NCI-H1105 (cell line): ENCODE results near the gene BTBD9.
A peak's percentile ranks its signal among the peaks of the same experiment; 100 is the strongest.
"Not testable (repeated sequence)": the region's sequence is repeated elsewhere in the genome, so short reads cannot be mapped to it uniquely, and the experiment has no call there.

Experiments used
- DNase-seq: peaks from one replicate; lab custom pipeline; 2025; lab: John Stamatoyannopoulos, UW

The BTBD9 gene

GRCh38 chr6:38429546-38429945 lies 210.2 kb downstream of the BTBD9 start:
- DNase-seq = no peak

- DNase-seq = no peak
Observed at GRCh38 chr6:38427492-38428210, 212.1 kb downstream of the BTBD9 start.

GRCh38 chr6:38425788-38426488 lies 213.8 kb downstream of the BTBD9 start:
- not testable (repeated sequence) for DNase-seq

DNA sequence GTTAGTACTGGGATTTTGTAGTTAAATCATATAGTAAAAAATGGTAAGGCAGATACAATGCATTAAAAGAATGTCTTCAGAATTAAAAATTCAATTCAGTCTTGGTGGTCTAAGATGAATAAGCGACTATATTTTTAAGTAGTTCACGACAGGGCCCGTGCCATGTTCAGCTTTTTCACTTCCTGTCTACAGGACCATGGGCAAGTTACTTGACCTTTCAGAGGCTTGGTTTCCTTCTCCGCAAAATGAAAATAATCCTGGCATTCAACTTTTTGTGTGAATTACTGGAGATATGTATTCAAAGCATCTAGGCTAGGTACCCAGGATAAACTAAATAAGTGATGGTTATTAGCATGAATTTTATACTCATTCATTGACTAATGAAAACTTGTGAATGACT lies 216.0 kb downstream of the BTBD9 start:
- no peak for DNase-seq

DNA sequence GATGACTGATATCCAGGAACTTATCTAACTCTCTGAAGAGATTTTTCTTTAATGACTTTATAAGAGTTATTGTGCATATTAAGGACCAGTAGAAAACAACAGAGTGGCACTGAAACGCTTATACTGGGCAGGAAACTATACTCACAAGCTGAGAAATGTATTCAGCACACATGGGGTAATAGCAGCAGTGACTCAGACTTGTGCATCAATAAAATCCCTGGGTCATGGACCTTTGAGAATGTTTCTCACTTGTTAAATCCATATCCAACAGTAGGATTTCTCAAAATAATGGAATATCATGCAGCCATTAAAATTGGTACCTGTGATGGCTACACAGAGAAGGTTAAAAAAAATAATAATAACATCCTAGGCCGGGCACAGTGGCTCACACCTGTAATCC lies 219.5 kb downstream of the BTBD9 start:
- DNase-seq = no peak

- DNase-seq = no peak
Observed at GRCh38 chr6:38417521-38417920, 222.2 kb downstream of the BTBD9 start.

DNA sequence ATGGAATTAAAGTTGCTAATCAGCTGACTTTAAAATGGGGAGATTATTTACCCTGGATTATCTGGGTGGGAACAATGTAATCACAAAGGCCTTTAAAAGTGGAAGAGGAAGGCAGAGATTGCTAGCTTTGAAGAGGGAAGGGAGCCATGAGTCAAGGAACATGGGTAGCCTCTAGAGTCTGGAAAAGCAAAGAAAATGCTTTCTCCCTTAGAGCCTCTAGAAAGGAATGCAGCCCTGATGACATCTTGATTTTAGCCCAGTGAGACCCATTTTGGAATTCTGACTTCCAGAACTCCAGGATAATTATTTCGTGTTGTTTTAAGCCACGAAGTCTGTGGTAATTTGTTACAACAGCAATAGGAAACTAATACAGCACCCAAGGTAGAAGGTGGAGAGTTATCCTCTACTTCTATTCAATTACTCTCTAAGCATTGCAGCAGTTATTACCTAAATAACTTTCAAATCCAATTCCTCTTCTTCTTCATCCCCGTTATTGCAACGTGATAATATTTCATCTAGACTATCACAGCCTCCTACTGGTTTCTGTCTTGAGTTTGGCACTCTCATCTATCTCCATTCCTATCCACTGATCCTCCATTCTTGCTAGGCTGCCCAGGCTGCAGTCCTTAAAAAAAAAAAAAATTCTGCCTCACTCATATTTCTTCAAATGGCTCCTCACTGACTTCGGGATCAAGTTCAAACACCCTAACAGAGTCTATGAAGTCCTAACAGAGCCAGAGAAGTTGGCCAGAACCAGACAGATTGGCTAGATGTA lies 224.3 kb downstream of the BTBD9 start:
- no peak for DNase-seq

DNA sequence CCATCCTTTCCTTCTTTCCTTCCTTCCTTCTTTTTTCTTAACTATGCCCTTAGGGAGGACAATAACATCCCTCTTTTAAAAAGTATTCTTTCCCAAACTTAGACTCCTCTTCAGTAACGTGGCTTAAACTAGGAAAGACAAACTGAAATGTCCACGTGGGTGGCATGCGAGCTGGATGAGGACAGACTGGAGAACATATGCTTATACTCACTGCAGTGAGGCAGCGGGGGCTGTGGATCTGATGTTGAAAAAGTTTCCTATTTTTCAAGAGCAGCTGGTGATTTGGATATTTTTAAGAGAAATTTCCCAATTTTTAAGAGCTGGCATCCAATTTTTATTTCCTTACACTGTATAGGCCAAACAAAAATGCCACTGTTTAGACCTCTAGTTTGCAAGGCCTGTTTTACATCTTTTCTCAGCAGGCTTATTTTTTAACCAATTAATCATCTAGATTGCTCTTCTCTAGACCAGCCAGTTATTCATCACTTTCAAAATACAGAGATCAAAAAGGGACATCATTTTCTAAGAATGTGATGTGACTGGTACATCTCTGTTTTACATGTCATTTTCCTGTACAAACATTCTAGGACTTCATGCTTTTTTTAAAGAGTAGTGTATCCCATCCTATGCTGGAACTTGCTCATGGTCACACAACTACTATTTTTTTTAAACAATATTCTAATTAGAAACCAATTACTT lies 226.5 kb downstream of the BTBD9 start:
- DNase-seq = no peak

- DNase-seq = no peak
Observed at GRCh38 chr6:38407192-38407591, 232.5 kb downstream of the BTBD9 start.

- no peak for DNase-seq
Observed at GRCh38 chr6:38406096-38406495, 233.6 kb downstream of the BTBD9 start.

GRCh38 chr6:38404900-38405556 lies 234.7 kb downstream of the BTBD9 start:
- no peak for DNase-seq

DNA sequence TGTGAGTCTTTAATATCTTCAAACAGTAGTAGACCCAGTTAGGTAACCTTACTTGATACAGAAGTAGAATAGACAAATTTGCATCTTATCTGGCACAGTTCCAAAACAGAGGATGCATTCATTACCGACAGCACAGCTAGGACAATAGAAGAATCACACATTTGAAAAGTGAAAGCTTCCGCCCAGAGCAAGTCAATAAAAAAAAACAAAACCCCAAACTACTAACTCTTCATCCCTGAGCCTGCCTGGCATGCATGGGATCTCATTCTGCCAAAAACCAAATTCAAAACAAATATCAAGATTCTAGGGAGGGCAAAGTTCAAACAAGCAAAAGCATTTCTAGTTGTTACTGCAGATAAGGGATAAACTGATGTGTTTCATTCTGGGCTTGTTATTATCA lies 235.4 kb downstream of the BTBD9 start:
- DNase-seq = peak; percentile 9

DNA sequence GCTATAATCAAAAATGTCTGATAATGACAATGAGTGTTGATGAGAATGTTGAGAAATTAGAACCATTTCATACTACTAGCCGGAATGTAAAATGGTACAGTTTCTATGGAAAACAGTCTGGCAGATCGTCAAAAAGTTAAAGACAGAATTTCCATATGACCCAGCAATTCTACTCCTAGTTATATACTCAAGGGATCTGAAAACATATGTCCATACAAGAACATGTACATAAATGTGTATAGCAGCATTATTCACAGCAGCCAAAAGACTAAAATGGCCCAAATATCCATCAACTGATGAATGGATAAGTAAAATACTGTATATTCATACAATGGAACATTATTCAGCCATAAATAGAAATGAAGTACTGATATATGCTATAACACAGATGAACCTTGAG lies 236.2 kb downstream of the BTBD9 start:
- no peak for DNase-seq

- DNase-seq = no peak
Observed at GRCh38 chr6:38400764-38401163, 239.0 kb downstream of the BTBD9 start.

GRCh38 chr6:38400101-38400500 lies 239.6 kb downstream of the BTBD9 start:
- no peak for DNase-seq

- no peak for DNase-seq
Observed at GRCh38 chr6:38396209-38396608, 243.5 kb downstream of the BTBD9 start.

DNA sequence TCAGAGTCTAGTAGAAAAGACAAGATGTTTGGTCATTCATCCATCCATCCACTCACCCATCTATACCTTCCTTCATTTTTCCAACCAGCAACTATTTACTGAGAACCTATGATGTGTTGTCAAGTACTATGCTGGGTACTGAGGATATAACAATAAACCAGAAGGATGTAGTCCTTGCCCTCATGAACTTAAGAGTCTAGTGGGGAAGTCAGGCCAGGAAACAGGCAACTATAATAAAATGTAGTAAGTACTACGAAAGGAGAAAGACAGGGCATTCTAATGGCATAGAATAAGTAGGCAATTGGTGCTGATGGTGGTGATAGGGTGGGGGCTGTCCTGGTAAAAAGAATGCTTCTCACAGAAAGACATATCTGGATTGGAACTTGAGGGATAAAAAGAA lies 245.7 kb downstream of the BTBD9 start:
- DNase-seq = no peak

DNA sequence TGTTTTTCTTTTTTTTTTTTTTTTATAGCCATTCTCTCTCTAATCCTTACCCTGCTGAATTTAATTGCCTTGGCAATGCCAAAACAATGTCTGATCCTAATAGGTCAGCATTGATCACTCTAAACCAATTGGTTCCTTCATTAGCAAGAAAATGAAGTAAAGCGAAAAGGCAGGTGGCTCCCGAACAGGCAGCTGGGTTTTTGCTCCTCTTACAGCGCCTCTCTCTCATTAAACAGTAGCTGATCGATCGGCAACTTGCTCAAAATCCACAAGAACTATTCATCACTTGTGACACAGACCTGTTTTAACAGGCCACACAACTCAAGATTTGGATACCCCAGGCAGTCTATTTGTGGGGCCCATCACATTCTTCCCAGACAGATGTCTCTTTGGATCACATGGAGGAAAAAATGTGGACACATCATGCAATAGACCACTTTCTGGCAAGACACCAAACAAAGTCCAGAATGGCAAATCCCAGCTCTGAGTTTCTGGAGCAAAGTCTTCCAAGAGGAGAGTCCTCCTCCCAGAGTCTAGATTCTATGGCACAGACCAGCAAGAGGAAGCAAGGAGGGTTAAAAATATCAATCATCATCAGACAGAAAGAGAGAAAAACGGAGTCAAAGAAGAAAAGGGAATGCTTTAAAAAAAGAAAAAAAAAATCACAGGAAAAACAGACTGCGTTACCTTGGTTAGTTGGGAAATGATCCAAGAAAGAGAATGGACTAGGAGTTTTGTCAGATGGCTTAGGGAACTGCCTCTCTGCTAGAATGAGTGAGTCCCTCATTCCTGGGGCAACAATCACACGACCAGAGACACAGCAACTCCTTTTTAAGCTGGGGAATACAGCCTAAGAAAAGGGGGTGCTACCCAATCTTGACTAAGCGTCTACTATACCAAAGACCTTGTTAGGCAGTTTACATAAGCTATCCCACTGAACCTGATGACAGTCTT lies 247.8 kb downstream of the BTBD9 start:
- no peak for DNase-seq

- no peak for DNase-seq
Observed at GRCh38 chr6:38391206-38391605, 248.5 kb downstream of the BTBD9 start.

DNA sequence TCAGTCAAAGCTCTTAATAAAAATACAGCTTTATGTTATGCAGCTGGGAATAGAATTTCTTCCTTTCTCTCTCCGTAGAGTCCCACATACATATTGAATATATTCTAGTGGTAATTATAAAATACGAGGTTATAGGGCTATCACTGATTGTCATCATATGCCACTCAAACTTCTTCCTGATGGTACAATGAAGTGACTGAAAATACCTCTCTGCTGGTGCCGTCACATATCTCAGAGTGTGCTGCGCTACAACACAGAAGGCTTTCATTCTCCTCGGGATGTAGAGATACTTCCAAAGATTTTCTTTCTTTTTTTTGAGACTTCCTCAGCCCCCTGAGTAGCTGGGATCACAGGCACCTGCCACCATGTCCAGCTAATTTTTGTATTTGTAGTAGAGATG lies 249.9 kb downstream of the BTBD9 start:
- no peak for DNase-seq

GRCh38 chr6:38387971-38388370 lies 251.8 kb downstream of the BTBD9 start:
- no peak for DNase-seq
